GM06990 (cell line): ENCODE results near the gene MYLK4.
A peak's percentile ranks its signal among the peaks of the same experiment; 100 is the strongest.
"Not testable (repeated sequence)": the region's sequence is repeated elsewhere in the genome, so short reads cannot be mapped to it uniquely, and the experiment has no call there.

Source experiments
- DNase-seq: peaks from one replicate; pipeline ENCODE4 v3.0.0-alpha.2; 2011; ENCODE audit not compliant: insufficient read length; ENCODE audit errors: extremely low read depth
- H3K27me3 ChIP-seq: replicated peaks from 2 replicates; pipeline ENCODE4 v1.6.0; 2011; ENCODE audit warnings: low read length; ENCODE audit not compliant: control insufficient read depth, insufficient read depth
- H3K36me3 ChIP-seq: 2 replicates; pipeline ENCODE4 v1.5.1; 2011; ENCODE audit warnings: low read length; ENCODE audit not compliant: control insufficient read depth, insufficient read depth
- H3K4me3 ChIP-seq: replicated peaks from 2 replicates; pipeline ENCODE4 v1.5.1; 2011; ENCODE audit warnings: low read depth, mild to moderate bottlenecking, control low read depth, low read length
- TF ChIP-seq, protein P1 (sequence below): IDR thresholded peaks from 2 replicates; pipeline ENCODE4 v1.5.1; 2011; ENCODE audit warnings: low read length, control low read depth, mild to moderate bottlenecking, inconsistent platforms; ENCODE audit not compliant: insufficient read depth, poor library complexity, severe bottlenecking

Gene MYLK4

DNA sequence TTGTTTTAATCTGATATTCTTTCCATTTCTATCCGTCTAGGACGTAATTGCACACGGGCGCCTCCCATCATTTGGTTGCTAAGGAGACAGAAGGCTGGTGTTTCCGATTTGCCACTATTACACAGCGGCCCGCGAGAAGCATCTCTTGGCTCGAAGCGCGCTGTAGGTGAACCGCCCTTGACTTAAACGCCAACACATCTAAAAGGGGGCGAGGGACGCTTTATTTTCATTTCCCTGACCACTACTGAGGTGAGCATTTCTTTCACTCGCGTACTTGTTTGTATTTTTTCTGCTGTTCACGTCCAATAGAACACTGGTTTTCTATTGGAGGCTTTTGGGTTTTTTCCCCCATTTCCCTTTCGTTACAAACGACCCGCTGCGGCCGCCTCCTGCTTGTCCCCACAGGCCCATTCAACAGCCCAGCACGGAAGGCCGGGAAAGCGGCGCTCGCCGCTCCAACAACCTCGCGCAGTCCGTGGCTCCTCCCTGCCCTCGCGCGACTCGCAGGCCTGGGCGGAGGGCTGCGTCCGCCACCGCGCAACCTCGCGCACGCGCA is 14.0 kb upstream of the MYLK4 start:
- no peak for DNase-seq
- Histone ChIP-seq H3K27me3 (no peaks in the 10 kb centered on the region), H3K36me3 (no peaks in the 10 kb centered on the region), H3K4me3 (peak overlapping the region; percentile 65)
- TF ChIP-seq, protein P1, sequence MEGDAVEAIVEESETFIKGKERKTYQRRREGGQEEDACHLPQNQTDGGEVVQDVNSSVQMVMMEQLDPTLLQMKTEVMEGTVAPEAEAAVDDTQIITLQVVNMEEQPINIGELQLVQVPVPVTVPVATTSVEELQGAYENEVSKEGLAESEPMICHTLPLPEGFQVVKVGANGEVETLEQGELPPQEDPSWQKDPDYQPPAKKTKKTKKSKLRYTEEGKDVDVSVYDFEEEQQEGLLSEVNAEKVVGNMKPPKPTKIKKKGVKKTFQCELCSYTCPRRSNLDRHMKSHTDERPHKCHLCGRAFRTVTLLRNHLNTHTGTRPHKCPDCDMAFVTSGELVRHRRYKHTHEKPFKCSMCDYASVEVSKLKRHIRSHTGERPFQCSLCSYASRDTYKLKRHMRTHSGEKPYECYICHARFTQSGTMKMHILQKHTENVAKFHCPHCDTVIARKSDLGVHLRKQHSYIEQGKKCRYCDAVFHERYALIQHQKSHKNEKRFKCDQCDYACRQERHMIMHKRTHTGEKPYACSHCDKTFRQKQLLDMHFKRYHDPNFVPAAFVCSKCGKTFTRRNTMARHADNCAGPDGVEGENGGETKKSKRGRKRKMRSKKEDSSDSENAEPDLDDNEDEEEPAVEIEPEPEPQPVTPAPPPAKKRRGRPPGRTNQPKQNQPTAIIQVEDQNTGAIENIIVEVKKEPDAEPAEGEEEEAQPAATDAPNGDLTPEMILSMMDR = no peak

DNA sequence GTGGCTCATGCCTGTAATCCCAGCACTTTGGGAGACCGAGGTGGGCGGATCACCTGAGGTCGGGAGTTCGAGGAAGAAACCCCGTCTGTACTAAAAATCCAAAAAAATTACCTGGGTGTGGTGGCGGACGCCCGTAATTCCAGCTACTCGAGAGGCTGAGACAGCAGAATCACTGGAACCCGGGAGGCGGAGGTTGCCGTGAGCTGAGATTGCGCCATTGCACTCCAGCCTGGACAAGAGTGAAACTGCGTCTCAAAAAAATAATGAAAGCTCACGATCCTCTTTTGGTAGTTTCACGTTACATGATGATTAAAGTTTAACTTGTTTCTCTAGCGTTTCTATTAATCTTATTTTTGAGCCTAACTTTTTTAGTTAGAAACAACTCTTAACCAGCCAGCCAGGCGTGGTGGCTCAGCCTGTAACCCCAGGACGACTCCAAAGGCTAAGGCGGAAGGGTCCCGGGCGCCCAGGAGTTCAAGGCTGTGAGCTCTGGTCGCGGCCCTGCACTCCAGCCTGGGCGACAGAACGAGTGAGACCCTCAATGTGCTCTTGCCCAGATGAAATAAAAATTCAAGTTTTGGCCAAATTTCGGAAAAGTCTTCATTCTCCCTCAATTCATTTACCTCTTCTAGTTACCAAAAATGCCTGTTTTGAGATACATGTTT is 13.3 kb upstream of the MYLK4 start:
- Histone ChIP-seq H3K36me3 (no peaks in the 10 kb centered on the region), H3K4me3 (peak overlapping the region; percentile 65; the same call in 1 of the 2 replicates), H3K27me3 (no peaks in the 10 kb centered on the region)
- no peak for DNase-seq
- TF ChIP-seq, protein P1 = no peak

DNA sequence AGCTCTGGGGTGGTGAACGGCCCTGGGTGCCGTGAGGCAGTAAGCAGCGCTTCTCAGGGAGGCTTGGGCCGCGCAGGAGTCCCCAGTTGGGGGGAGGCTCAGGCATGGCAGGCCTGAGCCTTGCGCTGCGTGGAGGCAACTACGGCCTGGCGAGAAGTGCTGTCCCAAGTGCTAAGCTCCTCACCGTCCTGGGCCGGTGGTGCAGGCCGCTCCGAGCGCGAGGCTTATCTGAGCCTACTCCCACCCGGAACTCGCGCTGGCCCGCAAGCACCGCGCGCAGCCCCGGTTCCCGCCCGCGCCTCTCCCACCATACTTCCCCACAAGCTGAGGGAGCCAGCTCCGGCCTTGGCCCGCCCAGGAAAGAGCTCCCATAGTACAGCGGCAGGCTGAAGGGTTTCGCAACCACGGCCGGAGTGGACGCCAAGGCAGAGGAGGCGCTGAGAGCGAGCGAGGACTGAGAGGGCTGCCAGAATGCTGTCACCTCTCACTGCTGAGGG is 12.7 kb upstream of the MYLK4 start:
- no peaks in the 10 kb centered on the region for H3K27me3 ChIP-seq
- TF ChIP-seq, protein P1 = no peak
- peak; percentile 11 for DNase-seq
- no peaks in the 10 kb centered on the region for H3K36me3 ChIP-seq
- no peak overlapping the region for H3K4me3 ChIP-seq

DNA sequence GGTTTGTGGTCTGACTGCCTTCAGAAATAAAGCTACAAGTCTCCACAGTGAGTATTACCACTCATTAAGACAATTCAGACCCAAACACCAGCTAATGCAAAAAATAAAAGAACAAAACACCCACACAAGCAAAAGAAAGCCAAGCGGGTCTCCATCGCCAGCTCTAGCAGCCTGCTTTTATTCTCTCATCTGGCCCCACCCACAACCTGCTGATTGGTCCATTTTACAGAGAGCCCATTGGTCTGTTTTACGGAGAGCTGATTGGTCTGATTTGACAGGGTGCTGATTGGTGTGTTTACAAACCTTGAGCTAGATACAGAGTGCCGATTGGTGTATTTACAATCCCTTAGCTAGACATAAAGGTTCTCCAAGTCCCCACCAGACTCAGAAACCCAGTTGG is 12.1 kb upstream of the MYLK4 start:
- not testable (repeated sequence) for H3K36me3 ChIP-seq, H3K27me3 ChIP-seq, H3K4me3 ChIP-seq, DNase-seq

DNA sequence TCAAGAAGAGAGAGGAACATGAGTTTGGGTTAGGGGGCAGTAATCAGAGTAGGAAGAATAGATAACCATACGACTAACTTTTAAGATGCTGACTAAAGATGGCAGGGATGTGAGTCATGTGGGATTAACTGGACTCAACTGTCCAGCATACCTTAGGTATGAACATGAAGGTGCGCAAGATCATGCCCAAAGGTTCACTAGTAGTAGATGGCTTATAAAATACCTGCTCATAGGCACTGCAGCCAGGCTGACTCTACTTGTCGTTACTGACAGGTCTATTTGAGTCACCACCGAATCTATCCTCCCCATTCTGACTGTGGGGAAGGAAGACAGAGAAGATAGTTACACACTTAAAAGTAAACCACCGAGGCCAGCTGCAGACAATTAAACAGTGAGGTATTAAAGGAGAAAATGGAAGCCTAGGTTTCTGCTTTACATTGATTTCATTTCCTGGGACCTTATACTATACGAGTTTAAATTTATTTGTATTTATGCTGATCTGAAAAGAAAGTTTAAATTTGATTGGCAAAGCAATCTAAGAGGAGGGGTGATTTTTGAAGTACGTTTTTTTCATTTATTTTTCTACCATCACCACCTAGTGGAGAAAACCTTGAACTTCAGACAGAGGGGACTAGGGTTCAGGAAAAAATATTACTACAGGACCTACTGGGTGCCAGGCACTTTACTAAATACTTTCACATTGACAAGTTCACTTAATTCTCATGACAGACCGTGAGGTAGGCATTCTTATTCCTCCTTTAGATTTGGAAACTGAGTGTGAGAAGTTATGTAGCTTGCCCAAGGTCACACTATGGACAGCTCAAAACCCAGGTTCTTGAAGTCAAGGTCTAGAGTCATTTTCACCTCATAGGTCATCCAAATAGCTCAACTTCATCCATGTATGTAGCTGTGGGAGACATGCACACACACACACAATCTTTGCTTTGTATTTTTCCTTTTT is 10.4 kb upstream of the MYLK4 start:
- no peak overlapping the region for H3K4me3 ChIP-seq
- DNase-seq = no peak
- no peaks in the 10 kb centered on the region for H3K27me3 ChIP-seq
- H3K36me3 ChIP-seq = no peaks in the 10 kb centered on the region
- TF ChIP-seq, protein P1 = peak; percentile 51

DNA sequence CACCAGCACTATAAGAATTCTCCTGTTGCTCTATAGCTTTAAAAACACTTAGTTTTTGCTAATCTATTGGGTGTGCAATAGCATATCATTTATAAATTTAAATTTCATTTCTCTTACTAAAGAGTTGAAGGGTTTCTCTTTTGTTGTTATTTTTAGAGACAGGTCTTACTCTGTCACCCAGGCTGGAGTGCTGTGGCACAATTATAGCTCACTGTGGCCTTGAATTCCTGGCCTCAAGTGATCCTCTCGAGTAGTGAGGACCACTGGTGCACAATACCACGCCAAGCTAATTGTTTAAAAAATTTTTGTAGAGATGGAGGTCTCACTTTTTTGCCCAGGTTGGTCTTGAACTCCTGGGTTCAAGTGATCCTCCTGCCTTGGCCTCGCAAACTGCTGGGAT is 8.3 kb upstream of the MYLK4 start:
- no peak for DNase-seq
- no peak overlapping the region for H3K4me3 ChIP-seq
- no peaks in the 10 kb centered on the region for H3K27me3 ChIP-seq
- no peaks in the 10 kb centered on the region for H3K36me3 ChIP-seq
- TF ChIP-seq, protein P1 = no peak
